HG03139 (cell line): Measurements from ENCODE around the gene RPS6KA4.
"Not testable (repeated sequence)": the region's sequence is repeated elsewhere in the genome, so short reads cannot be mapped to it uniquely, and the experiment has no call there.

Source experiments
- ATAC-seq: cut with Tn5 transposase; IDR thresholded peaks from one replicate; pipeline ENCODE4 v1.9.1; 2021; ENCODE audit not compliant: unreplicated experiment

RPS6KA4 gene

DNA sequence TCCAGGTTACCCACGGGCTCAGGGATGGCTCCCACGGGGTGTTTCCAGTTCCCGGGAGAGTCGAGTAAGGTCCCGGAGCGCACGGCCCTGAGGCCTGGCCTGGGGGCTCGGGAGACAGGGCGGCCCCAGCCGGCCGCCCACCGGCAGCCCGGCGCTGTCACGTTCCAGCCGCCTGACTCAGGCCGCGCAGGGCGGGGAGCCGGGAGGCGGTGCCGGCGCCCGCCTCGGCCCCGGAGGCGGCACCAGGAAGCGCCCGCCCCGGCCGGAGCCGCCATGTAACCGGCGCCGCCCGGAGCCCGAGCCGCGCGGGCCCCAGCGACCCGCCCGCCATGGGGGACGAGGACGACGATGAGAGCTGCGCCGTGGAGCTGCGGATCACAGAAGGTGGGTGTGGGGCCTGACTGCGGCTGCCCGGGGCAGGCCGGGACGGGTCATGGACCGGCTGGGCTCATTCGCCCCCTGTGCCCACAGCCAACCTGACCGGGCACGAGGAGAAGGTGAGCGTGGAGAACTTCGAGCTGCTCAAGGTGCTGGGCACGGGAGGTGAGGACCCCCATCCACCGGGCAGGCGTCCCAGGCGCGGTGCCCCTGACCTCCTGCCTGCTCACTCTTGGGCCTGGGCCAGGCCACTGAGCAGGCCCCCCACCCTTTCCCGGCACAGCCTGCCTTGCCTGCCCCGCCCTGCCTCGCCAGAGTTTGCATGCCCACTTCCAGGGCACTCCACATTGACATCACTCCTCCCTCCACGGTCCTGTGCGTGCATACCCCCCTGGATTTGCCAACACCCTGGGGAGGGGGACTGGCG is at the start of gene RPS6KA4:
TSS of gene RPS6KA4 (plus strand) at position 256 of the 805 bp plus-strand sequence. CDS start at position 330, 74 bp downstream.
- no peak for ATAC-seq

DNA sequence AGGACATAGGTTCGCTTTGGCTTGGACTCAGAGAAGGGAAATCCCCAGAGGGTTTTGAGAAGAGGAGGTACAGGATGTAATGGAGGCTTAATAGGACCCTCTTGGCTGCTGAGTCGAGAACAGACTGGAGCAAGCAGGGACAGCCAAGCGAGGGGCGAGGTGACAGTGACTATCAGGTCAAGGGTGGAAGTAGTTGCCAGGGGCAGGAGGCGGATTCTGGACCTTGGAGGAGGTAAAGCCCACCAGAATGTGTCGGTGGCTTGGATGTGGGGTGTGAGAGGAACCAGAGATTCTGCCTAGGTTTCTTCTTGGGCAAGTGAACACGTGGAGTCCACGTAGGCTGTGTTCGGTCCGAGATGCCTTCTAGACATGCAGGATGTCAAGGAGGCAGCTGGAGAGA is 46.0 kb upstream of the RPS6KA4 start:
- ATAC-seq = no peak

DNA sequence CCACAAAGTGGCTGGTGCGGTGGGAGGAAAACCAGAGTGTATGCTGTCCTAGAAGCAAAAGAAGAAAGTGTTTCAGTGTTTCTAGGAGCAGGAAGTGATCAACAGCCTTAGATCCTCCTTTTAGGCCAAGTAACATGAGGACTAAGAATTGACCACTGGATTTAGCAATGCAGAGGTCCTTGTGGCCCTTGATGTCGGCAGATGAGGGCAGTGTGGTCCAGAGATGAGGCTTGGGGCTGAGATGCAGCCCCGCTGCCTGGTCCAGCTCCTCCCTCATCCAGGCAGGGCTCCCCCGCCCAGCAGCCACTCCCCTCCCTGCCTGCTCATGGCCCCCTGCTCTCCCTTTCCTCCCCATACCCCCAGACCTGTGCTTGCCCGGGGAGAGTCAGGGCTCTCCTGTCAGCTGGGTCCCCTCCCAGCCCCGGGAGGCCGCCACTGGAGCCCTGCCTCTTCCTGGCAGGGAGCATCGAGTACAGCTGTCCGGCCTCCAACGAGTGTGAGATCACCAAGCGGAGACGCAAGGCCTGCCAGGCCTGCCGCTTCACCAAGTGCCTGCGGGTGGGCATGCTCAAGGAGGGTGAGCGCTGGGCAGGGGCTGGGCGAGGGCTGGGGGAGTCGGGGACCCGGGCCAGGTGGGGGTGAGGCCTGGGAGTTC is 45.3 kb upstream of the RPS6KA4 start:
- no peak for ATAC-seq

DNA sequence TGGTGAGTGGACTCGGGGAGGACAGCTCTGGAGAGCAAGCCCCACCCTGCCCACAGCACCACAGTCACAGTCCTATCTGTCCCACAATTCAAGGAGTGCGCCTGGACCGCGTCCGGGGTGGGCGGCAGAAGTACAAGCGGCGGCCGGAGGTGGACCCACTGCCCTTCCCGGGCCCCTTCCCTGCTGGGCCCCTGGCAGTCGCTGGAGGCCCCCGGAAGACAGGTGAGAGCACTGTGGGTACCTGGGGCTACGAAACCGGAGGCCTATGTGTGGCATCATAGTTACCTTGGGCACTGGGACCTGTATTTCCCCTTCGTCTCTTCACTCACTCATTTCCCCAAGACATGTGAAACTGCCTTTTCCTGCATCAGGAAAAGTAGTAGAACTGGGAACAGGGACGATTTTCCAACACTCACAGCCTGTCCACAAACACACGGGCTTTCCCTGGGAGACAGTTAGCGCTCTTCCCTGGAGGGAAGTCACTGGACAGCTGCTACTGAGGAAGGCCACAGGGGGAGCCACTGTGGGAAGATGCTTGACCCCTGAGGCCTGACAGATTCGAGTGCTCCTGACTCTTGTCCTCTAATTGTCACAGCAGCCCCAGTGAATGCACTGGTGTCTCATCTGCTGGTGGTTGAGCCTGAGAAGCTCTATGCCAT is 44.7 kb upstream of the RPS6KA4 start:
- ATAC-seq = no peak

DNA sequence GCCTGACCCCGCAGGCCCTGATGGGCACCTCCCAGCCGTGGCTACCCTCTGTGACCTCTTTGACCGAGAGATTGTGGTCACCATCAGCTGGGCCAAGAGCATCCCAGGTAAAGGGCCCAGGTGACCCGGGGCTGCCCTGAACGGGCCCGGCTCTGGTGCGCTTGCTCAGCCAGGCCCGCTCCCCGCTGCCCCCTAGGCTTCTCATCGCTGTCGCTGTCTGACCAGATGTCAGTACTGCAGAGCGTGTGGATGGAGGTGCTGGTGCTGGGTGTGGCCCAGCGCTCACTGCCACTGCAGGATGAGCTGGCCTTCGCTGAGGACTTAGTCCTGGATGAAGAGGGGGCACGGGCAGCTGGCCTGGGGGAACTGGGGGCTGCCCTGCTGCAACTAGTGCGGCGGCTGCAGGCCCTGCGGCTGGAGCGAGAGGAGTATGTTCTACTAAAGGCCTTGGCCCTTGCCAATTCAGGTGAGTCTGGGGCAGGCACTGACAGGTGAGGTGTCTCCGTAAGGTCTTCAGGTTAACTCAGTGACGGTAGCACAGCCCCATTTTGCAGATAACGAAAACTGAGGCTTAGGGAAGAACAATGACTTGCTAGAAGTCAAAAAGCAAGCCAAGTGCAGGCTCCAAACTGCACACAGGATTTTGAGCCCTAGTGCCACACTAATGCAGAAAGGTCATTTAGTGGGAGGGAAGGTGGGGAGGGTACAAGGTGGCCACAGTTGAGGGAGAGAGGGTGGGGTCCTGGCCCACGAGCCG is 44.0 kb upstream of the RPS6KA4 start:
- no peak for ATAC-seq

DNA sequence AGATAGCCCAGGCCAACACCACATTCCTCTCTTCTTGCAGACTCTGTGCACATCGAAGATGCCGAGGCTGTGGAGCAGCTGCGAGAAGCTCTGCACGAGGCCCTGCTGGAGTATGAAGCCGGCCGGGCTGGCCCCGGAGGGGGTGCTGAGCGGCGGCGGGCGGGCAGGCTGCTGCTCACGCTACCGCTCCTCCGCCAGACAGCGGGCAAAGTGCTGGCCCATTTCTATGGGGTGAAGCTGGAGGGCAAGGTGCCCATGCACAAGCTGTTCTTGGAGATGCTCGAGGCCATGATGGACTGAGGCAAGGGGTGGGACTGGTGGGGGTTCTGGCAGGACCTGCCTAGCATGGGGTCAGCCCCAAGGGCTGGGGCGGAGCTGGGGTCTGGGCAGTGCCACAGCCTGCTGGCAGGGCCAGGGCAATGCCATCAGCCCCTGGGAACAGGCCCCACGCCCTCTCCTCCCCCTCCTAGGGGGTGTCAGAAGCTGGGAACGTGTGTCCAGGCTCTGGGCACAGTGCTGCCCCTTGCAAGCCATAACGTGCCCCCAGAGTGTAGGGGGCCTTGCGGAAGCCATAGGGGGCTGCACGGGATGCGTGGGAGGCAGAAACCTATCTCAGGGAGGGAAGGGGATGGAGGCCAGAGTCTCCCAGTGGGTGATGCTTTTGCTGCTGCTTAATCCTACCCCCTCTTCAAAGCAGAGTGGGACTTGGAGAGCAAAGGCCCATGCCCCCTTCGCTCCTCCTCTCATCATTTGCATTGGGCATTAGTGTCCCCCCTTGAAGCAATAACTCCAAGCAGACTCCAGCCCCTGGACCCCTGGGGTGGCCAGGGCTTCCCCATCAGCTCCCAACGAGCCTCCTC is 43.1 kb upstream of the RPS6KA4 start:
- not testable (repeated sequence) for ATAC-seq

DNA sequence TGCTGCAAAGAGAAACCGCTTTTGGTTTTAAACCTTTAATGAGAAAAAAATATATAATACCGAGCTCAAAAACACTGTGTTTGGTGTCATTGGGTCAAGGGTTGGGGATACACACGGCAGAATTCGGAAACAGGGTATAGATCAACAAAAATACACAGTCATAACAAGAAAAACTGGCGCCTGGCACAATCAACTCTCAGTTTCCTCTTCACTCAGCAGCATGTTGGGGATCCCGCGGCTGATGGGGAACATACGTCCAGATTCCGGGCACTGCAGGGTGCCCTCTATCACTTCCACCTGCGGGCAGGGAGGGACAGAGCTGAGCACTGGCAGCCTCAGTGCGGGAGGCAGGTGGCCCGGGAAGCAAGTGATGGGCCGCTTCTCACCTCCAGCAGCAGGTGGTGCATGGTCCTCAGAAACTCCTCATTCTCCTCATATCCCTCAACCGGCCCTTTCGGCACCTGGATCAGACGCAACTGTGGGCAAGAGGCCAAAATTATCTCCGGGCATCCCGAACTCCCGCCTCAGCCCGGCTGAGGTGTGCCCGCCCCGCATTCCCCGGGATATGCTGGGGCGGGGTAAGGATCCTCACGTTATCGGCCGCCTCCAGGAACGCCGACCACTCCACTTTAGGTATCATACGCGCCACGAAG is 42.2 kb upstream of the RPS6KA4 start:
- ATAC-seq = no peak

DNA sequence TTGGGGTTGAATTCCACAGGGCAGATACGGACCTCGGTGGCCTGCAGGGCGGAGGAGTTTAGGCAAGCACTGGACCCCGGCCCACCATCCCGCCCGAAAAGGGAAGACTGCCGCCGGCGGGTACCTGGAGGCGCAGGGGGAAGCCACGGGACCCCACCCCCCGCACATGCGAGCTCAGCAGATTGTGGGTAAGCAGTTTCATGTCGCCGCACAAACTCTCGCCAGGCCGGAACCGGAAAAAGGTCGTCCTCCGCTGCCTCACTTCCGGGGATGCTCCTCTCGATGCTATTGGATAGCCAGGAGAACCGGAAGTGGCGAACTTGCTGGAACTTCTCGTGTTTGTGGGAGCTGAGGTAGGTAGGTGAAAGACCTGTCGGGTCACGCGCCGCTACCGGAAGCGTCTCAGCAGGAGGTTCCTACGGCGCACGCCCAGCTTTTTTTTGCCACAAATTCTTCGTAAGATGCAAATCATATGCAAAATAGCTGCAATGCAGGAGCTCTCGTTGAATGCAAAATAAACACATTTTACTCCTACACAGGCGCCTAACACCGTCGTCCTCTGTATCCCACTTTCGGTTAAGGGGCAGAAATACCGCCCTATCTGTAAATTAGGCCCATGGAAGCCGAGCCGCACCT is 41.5 kb upstream of the RPS6KA4 start, which contains the start of gene TRMT112:
TSS of gene TRMT112 (minus strand) at position 235 of the 636 bp plus-strand sequence. CDS start at position 202, 33 bp downstream.
- ATAC-seq = peak; percentile 52

DNA sequence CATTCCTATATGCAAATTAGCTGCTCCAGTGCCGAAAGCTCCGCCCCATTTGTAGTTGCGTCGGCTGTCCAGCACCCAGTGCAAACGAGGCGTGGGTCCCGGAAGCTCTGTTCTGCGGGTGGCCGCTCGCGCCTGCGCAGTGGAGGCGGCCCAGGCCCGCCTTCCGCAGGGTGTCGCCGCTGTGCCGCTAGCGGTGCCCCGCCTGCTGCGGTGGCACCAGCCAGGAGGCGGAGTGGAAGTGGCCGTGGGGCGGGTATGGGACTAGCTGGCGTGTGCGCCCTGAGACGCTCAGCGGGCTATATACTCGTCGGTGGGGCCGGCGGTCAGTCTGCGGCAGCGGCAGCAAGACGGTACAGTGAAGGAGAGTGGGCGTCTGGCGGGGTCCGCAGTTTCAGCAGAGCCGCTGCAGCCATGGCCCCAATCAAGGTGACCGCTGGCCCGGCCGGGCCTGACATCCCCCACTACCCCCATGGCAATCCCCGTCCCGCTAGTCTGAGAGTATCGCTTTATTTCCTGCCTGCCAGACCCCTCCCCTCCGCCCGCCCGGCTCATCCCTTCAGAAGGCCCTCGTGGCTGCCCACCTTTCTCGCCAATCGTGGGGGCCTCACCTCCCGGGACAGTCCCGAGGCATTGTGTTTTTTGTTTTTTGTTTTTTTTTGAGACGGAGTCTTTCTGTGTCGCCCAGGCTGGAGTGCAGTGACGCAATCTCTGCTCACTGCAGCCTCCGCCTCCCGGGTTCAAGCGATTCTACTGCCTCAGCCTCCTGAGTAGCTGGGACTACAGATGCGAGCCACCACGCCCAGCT is 40.8 kb upstream of the RPS6KA4 start, which contains the start of gene PRDX5:
TSS of gene PRDX5 (plus strand) at position 161 of the 805 bp plus-strand sequence. CDS start at position 256, 95 bp downstream.
- peak; percentile 61 for ATAC-seq

DNA sequence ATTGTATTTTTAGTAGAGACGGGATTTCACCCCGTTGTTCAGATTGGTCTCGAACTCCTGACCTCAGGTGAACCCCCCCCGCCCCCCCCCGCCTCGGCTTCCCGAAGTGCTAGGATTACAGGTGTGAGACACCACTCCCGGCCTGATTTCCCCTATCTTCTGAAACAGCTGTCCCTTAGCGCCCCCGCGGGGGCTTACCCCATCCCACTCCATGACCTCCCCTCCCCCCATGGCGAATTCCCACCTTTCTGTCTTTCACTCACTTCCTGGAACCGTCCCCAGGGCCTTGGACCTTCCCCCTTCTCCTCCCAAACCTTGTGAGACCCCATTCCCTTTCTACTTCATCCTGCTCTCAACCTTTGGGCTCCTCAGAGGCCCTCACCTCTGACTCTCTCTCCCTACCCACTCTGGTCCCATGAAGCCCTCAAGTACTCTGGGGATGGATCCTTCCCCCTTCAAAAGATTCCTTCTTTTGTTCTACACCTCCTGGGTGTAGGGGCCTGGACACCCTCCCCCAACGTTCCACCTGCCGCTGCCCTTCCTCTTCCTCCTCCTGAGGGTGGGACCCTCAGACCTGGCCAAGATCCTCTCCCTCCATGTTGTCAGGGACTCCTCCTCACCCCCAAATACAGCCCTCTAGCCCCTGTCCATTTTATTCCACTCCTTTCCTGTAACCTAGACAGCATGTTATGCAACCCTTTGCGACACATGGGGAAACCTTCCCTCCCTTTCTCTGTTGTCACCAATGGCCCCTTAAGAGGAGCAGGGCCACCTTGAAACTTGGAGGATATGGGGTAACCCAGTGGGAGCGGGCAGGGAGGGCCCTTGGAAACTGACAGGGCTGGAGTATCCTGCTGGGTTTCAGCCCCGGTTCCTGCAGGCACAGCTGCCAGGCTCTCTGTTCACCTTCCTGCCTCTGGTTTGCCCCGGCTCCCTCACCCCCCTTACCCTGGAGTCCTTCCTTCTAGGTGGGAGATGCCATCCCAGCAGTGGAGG is 39.9 kb upstream of the RPS6KA4 start:
- no peak for ATAC-seq

DNA sequence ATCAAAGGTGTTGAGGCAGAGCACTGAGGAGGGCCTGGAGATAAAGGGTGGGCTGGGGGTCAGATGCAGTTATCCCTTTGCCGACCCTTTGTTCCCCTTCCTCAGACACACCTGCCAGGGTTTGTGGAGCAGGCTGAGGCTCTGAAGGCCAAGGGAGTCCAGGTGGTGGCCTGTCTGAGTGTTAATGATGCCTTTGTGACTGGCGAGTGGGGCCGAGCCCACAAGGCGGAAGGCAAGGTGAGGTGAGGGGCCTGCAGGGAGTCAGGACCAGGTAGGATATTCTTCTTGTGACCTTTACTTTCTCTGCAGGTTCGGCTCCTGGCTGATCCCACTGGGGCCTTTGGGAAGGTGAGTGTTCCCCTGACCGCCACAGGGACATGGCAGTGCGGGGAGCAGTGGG is 38.4 kb upstream of the RPS6KA4 start:
- no peak for ATAC-seq

DNA sequence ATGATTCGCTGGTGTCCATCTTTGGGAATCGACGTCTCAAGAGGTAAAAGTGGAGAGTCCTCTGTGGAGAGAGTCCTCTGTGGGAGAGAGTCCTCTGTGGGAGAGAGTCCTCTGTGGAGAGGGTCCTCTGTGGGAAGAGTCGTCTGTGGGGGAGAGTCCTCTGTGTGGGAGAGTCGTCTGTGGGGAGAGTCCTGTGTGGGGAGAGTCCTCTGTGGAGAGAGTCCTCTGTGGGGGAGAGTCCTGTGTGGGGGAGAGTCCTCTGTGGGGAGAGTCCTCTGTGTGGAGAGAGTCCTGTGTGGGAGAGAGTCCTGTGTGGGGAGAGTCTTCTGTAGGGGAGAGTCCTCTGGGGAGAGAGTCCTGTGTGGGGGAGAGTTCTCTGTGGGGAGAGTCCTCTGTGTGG is 37.9 kb upstream of the RPS6KA4 start:
- no peak for ATAC-seq

DNA sequence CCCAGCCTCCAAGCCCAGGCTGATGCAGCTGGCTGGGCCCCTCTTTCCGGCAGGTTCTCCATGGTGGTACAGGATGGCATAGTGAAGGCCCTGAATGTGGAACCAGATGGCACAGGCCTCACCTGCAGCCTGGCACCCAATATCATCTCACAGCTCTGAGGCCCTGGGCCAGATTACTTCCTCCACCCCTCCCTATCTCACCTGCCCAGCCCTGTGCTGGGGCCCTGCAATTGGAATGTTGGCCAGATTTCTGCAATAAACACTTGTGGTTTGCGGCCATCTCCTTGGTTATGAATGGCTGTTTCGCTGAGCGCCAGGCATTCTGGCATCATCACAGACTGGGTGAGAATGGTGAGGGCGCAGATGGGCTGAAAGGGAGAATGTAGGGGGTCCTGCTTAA is 37.4 kb upstream of the RPS6KA4 start:
- ATAC-seq = no peak

DNA sequence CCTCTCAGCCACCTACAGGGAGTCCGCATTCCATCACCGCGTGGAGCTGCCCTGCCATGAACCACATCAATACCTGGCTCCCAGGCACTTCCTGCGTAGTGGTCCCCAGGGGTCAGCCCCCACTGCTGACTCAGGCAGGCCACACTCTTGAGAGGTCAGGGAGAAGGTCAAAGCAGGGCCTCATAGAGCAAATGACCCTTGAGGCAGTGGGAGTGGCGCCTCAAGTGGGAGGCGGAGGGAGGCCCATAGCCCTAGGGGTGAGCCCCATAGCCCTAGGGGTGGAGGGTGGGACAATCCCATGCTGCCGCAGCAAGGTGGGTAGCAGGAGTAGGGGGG is 36.1 kb upstream of the RPS6KA4 start:
- ATAC-seq = no peak

DNA sequence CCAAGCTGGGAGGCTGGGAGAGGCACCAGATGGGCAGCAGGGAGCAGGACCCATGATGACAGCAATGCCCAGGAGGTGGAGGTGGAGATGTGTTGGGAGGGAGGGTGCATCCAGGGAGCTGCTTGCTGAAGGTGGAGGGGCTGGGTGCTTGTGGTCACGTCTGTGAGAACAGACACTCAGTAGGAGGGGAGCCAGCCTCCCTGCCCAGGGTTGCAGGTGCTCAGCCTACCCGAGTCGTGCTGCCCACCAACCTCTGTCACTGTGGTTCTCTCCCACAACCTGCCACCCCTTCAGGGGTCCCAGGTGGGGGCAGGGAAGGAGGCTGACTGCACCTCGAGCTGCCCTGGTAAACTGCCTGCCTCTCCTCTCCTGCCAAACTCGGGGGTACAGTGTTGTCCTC is 35.6 kb upstream of the RPS6KA4 start:
- ATAC-seq = no peak

DNA sequence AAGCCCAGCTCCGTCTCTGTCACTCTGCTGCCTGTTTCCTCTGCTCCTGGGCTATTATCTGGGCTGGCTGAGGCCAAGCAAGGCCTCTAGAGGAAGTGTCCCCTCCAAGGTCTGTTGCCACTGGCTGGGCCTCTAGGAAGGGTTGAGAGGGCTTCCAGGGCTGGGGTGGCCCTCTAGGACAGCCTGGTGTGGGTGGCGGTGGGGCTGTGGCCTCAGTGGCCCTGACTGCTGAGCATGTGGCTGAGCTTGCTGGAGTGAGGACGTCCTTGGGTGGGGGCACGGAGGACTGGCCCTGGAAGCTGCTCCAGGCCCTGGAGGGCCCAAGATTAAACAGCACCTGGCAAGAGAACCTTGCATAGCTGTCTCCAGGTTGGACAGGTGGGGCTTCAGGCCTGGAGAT is 35.0 kb upstream of the RPS6KA4 start:
- not testable (repeated sequence) for ATAC-seq
